ENCODE results near the gene VPS13A.

The VPS13A gene

GRCh38 chr9:77456829-77457437 is 279.6 kb downstream of the VPS13A start:
- peak; percentile 74 to 83 (median 81) for DNase-seq (ENCODE audit: low read depth in 2 of 3, low spot score in 1 of 3)

DNA sequence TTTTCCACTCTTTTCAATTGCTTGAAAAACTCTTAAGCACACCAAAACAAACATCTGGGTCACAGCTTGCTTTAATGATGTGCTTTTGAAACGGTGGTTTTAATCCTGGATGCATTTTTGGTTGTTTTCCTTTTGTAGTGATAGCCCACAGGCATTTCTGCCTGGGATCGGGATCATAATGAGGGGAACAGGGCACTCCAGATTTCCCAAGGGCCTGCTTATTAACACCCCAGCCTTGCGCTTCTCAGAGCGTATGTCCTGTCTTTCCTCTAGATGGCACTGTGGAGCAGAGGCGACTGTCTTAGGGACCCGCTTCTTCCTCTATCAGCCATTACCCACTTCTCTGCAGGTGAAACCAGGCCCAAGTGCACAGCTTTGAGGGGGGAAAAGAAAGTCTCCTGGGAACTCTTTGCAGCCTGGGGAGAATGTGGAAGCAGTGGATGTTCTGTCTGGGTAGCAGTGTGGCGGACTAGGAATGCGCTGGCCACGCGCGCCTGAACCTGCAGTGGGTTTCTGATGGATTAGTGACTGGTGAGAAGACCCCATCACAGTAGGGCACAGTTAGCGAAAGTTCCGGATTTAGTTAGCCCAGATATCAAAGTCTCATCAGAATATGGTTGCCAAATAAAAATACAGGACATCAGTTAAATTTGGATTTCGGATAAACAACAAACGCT is 280.7 kb downstream of the VPS13A start:
- peak; percentile 32 to 67 (median 39) for DNase-seq (ENCODE audit: low read depth in 2 of 3, low spot score in 1 of 3)

GRCh38 chr9:77460938-77461337 is 283.6 kb downstream of the VPS13A start:
- no peak for DNase-seq (ENCODE audit: low read depth in 2 of 3, low spot score in 1 of 3)

- DNase-seq (ENCODE audit: low read depth in 2 of 3, low spot score in 1 of 3) = no peak
These were observed 284.7 kb downstream of the VPS13A start for GRCh38 chr9:77462066-77462465.

DNA sequence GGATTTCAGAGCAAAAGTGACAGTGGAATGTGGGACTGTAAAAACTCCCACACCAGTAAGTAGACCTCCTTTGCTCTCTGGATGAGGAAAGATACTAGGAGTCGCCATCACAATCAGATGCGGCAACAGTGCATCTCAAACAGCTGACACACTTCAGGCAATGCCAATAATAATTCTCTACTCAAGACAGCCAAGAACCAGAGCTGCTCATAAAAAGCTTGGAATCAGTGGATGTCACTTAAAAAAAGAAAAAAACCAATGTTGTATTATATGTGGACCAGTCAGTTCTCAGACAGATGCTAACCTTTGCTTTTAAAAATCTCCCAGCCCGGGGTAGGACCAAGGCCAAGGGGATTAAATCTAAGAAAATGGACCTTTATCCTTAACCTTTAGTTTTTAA is 285.8 kb downstream of the VPS13A start:
- no peak for DNase-seq (ENCODE audit: low read depth in 2 of 3, low spot score in 1 of 3)

GRCh38 chr9:77464661-77465060 is 287.3 kb downstream of the VPS13A start:
- DNase-seq (ENCODE audit: low read depth in 2 of 3, low spot score in 1 of 3) = no peak

DNA sequence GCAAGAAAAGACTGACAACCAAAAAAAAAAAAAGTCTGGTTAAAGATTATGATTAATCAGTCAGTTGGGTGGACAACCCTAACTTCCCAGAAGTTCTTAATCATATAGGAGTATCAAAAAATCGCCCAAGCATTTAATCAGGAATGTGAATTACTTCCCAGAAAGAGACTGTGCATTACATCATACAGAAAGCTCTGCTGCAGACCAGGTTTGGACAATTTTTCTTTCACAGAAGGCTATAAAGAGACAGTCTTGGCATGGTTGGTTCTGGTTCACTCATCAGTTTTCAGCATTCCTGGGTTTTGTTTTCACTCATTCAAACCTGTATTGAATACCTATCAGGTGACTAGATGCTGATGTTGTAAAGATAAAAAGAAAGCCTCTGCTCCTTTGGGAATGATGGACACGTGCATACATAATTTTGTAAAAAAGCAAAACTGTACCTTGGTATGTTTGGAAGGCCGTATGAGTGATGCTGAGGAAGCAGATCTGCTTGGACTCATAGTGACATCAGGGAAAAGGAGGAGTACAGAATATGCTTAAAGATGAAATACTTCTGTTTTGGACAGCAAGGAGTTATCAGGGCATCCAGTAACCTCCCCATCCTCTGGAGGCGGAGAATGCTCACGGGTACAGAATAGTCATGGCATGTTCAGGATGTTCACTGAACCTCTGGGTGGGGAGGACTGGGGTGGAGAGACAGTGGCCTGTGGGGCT is 292.3 kb downstream of the VPS13A start:
- DNase-seq (ENCODE audit: low read depth in 2 of 3, low spot score in 1 of 3) = no peak
